ENCODE measurements around the gene ARL14EPL.
A peak's percentile ranks its signal among the peaks of the same experiment; 100 is the strongest.
"Not testable (repeated sequence)": the region's sequence is repeated elsewhere in the genome, so short reads cannot be mapped to it uniquely, and the experiment has no call there.

ARL14EPL gene

GRCh38 chr5:116046823-116047222 is 14.6 kb downstream of the ARL14EPL start:
- DNase-seq (ENCODE audit: low spot score) = no peak

- DNase-seq (ENCODE audit: low spot score) = no peak
Measured at GRCh38 chr5:116058346-116058936, 26.2 kb downstream of the ARL14EPL start.

GRCh38 chr5:116062352-116062751 is 30.1 kb downstream of the ARL14EPL start:
- DNase-seq (ENCODE audit: low spot score) = no peak

- no peak for DNase-seq (ENCODE audit: low spot score)
Measured at GRCh38 chr5:116063950-116064349, 31.7 kb downstream of the ARL14EPL start.

- DNase-seq (ENCODE audit: low spot score) = peak; percentile 25
Measured at GRCh38 chr5:116068028-116068632, 35.9 kb downstream of the ARL14EPL start.

- no peak for DNase-seq (ENCODE audit: low spot score)
Measured at GRCh38 chr5:116071211-116071610, 38.9 kb downstream of the ARL14EPL start.

- no peak for DNase-seq (ENCODE audit: low spot score)
Measured at GRCh38 chr5:116075191-116075831, 43.0 kb downstream of the ARL14EPL start.

GRCh38 chr5:116076496-116076895 is 44.2 kb downstream of the ARL14EPL start:
- DNase-seq (ENCODE audit: low spot score) = no peak

- no peak for DNase-seq (ENCODE audit: low spot score)
Measured at GRCh38 chr5:116078199-116078598, 45.9 kb downstream of the ARL14EPL start.

GRCh38 chr5:116084287-116084691 is 52.0 kb downstream of the ARL14EPL start:
- peak; percentile 30 for DNase-seq (ENCODE audit: low spot score)

- DNase-seq (ENCODE audit: low spot score) = peak; percentile 87
Measured at GRCh38 chr5:116084871-116085715, 52.8 kb downstream of the ARL14EPL start, which contains the start of gene COMMD10. Gene COMMD10, plus strand, starts transcription at chr5:116085025.

GRCh38 chr5:116086309-116086708 is 54.0 kb downstream of the ARL14EPL start:
- not testable (repeated sequence) for DNase-seq (ENCODE audit: low spot score)

GRCh38 chr5:116088062-116088461 is 55.8 kb downstream of the ARL14EPL start:
- DNase-seq (ENCODE audit: low spot score) = no peak

- DNase-seq (ENCODE audit: low spot score) = no peak
Measured at GRCh38 chr5:116090302-116090701, 58.0 kb downstream of the ARL14EPL start.

- DNase-seq (ENCODE audit: low spot score) = no peak
Measured at GRCh38 chr5:116091416-116091815, 59.1 kb downstream of the ARL14EPL start.

- peak; percentile 42 for DNase-seq (ENCODE audit: low spot score)
Measured at GRCh38 chr5:116097301-116097700, 65.0 kb downstream of the ARL14EPL start.

- no peak for DNase-seq (ENCODE audit: low spot score)
Measured at GRCh38 chr5:116098998-116099397, 66.7 kb downstream of the ARL14EPL start.

GRCh38 chr5:116104941-116105340 is 72.7 kb downstream of the ARL14EPL start:
- DNase-seq (ENCODE audit: low spot score) = not testable (repeated sequence)
